ENCODE data around the gene CACNG1.

GRCh38 chr17:67059372-67059771 is 15.0 kb downstream of the CACNG1 start:
- no peak for TF ChIP-seq CTCF (IDR thresholded peaks at IDR 0.05; ENCODE audit: insufficient read depth, low read length)
- TF ChIP-seq REST (IDR thresholded peaks at IDR 0.05; ENCODE audit: insufficient replicate concordance, low read depth), result no peak
- no peak for TF ChIP-seq POLR2AphosphoS5 (IDR thresholded peaks at IDR 0.05; ENCODE audit: low read depth)
- TF ChIP-seq GABPA (IDR thresholded peaks at IDR 0.05; ENCODE audit: low read depth), result no peak
